GM19023 (cell line): ENCODE measurements around the gene HS6ST2.

Experiments
- ATAC-seq: cut with Tn5 transposase; IDR thresholded peaks from one replicate; pipeline ENCODE4 v1.9.1; 2021; ENCODE audit warnings: mild to moderate bottlenecking, moderate library complexity; ENCODE audit not compliant: unreplicated experiment

The HS6ST2 gene

DNA sequence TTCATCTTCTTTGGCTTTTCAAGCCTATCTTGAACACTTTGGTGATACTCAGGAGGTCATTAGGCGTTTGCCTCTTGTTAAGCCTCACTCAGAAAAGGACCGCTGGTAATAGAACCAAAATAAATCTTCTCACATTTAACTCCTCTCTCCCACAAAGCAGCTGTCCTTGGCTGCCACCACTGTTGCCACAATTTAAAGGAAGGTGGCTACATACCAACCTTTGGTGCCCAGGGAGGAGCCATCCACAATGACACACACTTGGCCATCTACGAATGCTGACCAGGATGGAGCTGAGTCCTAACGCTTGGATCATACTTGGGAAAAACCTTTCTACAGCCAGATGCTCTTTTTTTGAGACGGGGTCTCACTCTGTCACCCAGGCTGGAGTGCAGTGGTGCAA, 210.2 kb downstream of the HS6ST2 start:
- no peak for ATAC-seq

DNA sequence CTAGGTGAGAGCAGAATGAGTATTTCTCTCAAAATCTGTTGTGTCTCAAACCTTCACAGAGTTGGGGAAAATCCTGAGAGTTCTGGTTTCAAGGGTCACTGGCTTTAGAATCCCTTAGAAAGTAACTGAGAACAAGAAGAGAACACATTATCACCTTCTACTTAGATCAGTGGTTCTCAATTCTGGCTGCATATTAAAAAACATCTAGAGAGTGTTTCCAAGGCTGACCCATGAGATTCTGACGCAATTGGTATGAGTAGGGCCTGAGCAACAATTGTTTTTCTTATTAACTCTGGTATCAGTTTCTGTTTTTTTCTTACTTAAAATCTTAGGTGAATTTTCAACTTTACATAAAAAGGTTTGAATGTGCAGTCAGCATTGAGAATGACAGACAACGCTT, 212.8 kb downstream of the HS6ST2 start:
- ATAC-seq: no peak

DNA sequence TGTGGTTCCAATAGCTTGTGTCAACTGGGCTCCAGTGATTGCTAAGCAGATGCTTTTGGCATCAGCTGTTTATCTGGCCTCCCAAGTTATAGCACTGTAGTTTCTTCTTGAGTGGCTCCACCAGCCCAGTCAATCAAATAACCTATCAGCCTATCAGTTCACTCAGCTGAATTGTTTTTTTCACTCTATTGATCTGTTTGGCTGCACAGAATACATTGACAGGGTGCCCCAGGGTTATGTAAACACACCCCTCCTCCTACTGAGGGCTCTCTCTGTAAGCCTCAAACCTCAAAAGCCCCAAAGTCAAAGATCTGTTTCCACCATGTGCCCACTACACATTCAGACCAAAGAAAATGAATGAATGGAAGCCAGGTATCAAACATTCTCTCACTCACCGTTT, 214.0 kb downstream of the HS6ST2 start:
- no peak for ATAC-seq

- ATAC-seq: no peak
Observed at GRCh38 chrX:132743086-132743485, 215.3 kb downstream of the HS6ST2 start.

DNA sequence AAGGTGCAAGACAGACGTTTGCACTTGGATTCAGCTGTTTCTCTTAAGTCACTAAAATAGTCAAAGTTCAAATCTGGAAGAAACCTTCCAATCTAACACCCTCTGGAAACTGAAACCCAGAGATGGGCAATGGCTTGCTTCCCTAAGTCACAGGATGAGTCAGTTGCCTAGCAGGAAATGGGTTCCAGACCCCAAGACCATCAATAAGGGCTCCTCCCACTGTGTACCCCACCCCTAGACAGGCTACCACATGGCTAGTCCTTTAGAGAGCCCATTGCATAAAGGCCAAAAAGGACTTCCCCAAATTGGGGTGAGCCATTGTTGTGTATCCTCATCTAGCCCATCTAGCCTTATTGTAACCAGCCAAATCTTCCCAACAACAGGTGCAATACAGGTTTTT, 216.2 kb downstream of the HS6ST2 start:
- ATAC-seq: no peak

GRCh38 chrX:132741689-132742088, 216.7 kb downstream of the HS6ST2 start:
- no peak for ATAC-seq

GRCh38 chrX:132740316-132741123, 217.9 kb downstream of the HS6ST2 start:
- ATAC-seq: no peak

DNA sequence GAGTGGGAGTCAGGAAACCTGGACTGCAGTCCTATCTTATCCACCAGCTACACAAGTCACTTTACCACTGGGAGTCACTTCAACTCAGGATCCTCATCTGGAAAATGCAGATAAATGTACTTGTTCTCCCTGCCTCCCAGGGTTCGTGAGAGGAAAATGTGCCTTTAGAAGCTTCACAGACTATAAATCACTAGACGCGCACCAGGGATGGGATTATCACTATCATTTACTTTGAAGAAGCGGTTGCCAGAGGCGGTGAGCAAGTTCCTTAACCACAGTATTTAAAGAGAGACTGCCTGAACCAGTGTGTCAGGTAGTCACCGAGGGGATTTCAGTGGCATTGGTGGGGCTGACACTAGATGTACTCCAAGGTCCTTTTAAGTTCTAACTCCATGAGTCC, 219.5 kb downstream of the HS6ST2 start:
- no peak for ATAC-seq

DNA sequence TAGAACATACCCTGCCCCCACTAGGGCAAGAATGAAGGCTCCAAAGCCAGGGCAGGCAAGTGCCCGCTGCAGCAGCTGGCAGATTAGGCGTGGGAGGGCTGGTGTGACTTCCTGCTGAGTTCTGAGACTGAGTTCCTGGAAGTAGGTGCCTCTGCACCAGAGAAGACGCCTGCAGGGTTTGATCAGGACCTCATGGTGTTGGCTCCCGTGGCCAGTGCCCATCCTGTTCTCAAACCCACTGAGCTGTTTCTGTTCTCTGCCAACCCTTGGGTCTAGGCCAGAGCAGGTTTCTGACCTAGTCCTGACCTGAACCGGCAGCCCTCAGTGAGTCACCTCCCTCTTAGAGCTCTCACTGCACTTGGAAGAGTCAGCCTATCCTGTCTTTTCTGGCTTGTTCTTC, 220.7 kb downstream of the HS6ST2 start:
- no peak for ATAC-seq

GRCh38 chrX:132732236-132732635, 226.2 kb downstream of the HS6ST2 start:
- ATAC-seq: no peak

GRCh38 chrX:132730726-132731125, 227.7 kb downstream of the HS6ST2 start:
- no peak for ATAC-seq

DNA sequence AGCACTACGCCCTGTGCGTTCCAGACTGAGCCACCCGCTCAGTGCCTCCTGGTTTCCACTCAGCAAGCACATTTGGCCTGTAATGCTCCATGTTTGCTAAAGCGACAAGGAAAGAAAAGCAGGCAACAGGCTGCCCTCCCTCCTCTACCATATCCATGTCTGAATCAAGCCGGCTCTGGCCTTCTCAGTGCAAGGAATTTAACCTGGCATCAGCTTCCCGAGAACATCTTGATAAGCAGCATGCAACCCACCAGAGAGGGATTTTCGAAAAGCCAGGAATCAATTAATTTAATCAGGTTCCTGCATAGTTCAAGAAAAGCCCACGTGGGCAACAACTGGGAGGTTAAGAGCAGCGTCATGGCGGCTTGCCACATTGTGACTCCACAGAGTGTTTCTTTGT, 228.2 kb downstream of the HS6ST2 start:
- no peak for ATAC-seq

DNA sequence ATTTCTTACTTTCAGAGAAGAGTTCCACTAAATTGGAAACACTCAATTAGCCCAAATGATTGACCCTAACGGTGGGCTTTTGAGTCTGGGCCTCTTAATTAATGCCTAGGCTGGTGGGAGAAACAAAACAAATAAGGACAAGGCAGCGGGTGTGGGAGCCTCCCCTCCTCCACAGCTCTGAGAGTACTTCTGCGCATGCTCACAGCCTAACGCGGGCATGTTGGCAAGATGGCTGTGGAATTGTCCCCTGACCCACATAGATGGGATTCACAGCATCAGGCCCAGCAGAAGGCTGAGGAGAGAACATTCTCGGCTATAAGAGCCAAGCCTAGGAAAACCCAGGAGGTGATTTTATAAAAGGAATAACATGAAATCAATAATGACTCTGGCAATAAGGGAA, 230.1 kb downstream of the HS6ST2 start:
- ATAC-seq: no peak

DNA sequence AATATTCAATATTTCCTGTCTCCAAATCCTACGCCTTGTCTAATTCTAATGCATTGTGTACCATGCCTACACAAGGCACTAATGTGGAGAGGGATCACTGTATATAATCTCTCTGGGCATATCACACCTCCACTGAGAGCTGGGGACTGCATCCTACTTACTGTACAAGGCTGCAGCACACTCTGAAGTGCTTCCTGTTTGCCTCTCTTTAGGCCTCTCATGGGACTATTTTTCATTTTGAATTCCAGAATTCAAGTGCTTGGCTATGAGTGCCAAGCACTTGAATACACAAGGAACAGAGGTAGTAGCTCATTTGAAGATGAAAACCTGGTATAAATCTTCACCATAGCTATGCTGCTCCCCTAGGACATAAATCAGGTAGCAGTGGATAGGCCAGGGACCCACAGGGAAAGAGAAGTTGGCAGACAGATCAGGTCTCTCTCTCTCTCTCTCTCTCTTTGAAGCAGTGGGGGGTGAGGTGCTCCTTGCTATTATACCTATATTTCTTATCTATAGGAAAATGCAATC, 239.9 kb downstream of the HS6ST2 start:
- ATAC-seq: no peak

DNA sequence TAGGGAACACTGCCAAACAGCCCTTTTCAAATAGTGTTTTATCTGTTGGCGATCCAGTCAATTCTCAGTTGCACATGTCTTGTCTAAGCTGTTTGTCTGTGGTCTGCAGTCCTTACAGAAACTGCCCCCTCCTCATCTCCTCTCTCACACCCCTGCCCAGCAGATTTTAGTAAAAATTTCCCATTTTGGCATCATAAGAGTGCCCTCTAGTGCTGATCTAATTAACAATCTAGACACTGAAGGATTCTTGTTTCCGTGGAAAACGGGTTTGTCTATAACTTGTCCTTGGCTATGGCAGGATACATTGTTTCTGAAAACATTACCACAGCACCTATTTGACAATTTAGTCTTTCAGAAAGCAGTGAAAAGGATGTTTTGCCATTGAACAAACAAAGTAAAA, 242.4 kb downstream of the HS6ST2 start:
- no peak for ATAC-seq

GRCh38 chrX:132714913-132715312, 243.5 kb downstream of the HS6ST2 start:
- no peak for ATAC-seq

- no peak for ATAC-seq
Observed at GRCh38 chrX:132712350-132712749, 246.1 kb downstream of the HS6ST2 start.

GRCh38 chrX:132710656-132711155, 247.7 kb downstream of the HS6ST2 start:
- ATAC-seq: no peak

GRCh38 chrX:132708529-132708928, 249.9 kb downstream of the HS6ST2 start:
- no peak for ATAC-seq

- no peak for ATAC-seq
Observed at GRCh38 chrX:132704769-132705168, 253.7 kb downstream of the HS6ST2 start.

DNA sequence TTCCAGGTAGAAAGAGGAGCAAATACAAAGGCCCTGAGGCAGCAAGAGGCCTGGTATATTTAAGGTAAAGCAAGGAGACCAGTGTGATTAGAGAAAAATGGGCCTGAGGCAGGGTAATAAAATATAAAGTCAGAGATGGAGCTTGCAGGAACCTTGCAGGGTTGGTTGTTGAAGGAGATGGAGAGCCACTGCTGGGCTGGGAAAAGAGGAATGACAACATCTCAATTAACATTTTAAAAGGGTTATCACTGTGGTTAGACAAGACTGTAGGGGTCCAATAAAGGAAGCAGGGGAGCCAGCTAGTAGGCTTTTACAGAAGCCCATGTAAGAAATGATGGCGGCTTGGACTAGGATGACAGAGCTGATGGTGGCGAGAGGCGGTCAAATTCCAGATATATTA, 264.0 kb downstream of the HS6ST2 start:
- no peak for ATAC-seq

GRCh38 chrX:132692526-132692925, 265.9 kb downstream of the HS6ST2 start:
- no peak for ATAC-seq

GRCh38 chrX:132692066-132692465, 266.4 kb downstream of the HS6ST2 start:
- ATAC-seq: no peak
